Measurements from ENCODE around the gene PLXNA2. TPM values are rescaled to one million over a fixed set of nuclear protein-coding genes. Genes with fewer than 3 reads are reported as not detected.
A peak's percentile ranks its signal among the peaks of the same experiment; 100 is the strongest.

The PLXNA2 gene
- total and polyA plus RNA-seq, 7 donors, result 2.4 to 16.1 (median 6.4) TPM

- Histone ChIP-seq H3K4me3 (no peak overlapping the region), H3K36me3 (peaks cover 0 to 31% (median 0%) of the 10 kb centered on the region in 4 donors), H3K27me3 (no peaks in the 10 kb centered on the region), H3K27ac (peak overlapping the region in 3 of 4 donors; percentile 4 to 60 (median 24)), H3K9me3 (no peaks in the 10 kb centered on the region), H3K4me1 (peaks cover 0 to 10% (median 10%) of the 10 kb centered on the region in 4 donors)
- intact Hi-C loops (cut with DNase I), result no loop called here
- WGBS, 2 donors, result 64 to 75% methylated on average over 10 of the region's 10 CpGs
- TF ChIP-seq CTCF (IDR thresholded peaks at IDR 0.05) (no peak), POLR2A (IDR thresholded peaks at IDR 0.05) (no peak), POLR2AphosphoS5 (IDR thresholded peaks at IDR 0.05) (peak in 3 of 4 donors; percentile 17 to 48 (median 44)), EP300 (IDR thresholded peaks at IDR 0.05) (peak in 1 of 4 donors; percentile 74)
- DNase-seq, result no peak
Observed at GRCh38 chr1:208207388-208208131, 36.6 kb downstream of the PLXNA2 start.

- Histone ChIP-seq H3K27me3 (no peaks in the 10 kb centered on the region), H3K9me3 (no peaks in the 10 kb centered on the region), H3K4me1 (peaks cover 0 to 17% (median 8%) of the 10 kb centered on the region in 4 donors), H3K36me3 (peaks cover 0 to 24% (median 0%) of the 10 kb centered on the region in 4 donors), H3K4me3 (no peak overlapping the region), H3K27ac (no peak overlapping the region)
- intact Hi-C loops (cut with DNase I), result no loop called here
- TF ChIP-seq POLR2AphosphoS5 (IDR thresholded peaks at IDR 0.05), result no peak
- TF ChIP-seq EP300 (IDR thresholded peaks at IDR 0.05), result no peak
- no peak for TF ChIP-seq CTCF (IDR thresholded peaks at IDR 0.05)
- TF ChIP-seq POLR2A (IDR thresholded peaks at IDR 0.05), result no peak
- WGBS, 2 donors, result 26 to 74% methylated on average over 5 of the region's 5 CpGs
- DNase-seq, result no peak
Observed at GRCh38 chr1:208206092-208206698, 38.0 kb downstream of the PLXNA2 start.

- WGBS, 2 donors, result 38 to 79% methylated on average over 5 of the region's 5 CpGs
- H3K4me3 ChIP-seq, result no peak overlapping the region
Observed at GRCh38 chr1:208205216-208206013, 38.8 kb downstream of the PLXNA2 start.

More at GRCh38 chr1:208205216-208206013, 38.8 kb downstream of the PLXNA2 start:
- H3K9me3 ChIP-seq, result no peaks in the 10 kb centered on the region
- no peak for TF ChIP-seq CTCF (IDR thresholded peaks at IDR 0.05)
- no peak for TF ChIP-seq EP300 (IDR thresholded peaks at IDR 0.05)
- TF ChIP-seq POLR2AphosphoS5 (IDR thresholded peaks at IDR 0.05), result no peak
- no peak for TF ChIP-seq POLR2A (IDR thresholded peaks at IDR 0.05)
- peak overlapping the region in 3 of 4 donors; percentile 42 to 66 (median 59) for H3K27ac ChIP-seq
- peaks cover 0 to 24% (median 0%) of the 10 kb centered on the region in 4 donors for H3K36me3 ChIP-seq
- peaks cover 0 to 19% (median 8%) of the 10 kb centered on the region in 4 donors for H3K4me1 ChIP-seq
- H3K27me3 ChIP-seq, result no peaks in the 10 kb centered on the region
- no peak for DNase-seq
- intact Hi-C loops (cut with DNase I), result no loop called here
